ENCODE results near the gene SLU7. TPM values are rescaled to one million over a fixed set of nuclear protein-coding genes. Genes with fewer than 3 reads are reported as not detected.

SLU7 gene
- total and polyA plus RNA-seq, 9 of the 15 experiments (the other 6 are each of a cell fraction or from before 2014, with no cell fraction given): 42.1 to 65.7 (median 54.8) TPM

DNA sequence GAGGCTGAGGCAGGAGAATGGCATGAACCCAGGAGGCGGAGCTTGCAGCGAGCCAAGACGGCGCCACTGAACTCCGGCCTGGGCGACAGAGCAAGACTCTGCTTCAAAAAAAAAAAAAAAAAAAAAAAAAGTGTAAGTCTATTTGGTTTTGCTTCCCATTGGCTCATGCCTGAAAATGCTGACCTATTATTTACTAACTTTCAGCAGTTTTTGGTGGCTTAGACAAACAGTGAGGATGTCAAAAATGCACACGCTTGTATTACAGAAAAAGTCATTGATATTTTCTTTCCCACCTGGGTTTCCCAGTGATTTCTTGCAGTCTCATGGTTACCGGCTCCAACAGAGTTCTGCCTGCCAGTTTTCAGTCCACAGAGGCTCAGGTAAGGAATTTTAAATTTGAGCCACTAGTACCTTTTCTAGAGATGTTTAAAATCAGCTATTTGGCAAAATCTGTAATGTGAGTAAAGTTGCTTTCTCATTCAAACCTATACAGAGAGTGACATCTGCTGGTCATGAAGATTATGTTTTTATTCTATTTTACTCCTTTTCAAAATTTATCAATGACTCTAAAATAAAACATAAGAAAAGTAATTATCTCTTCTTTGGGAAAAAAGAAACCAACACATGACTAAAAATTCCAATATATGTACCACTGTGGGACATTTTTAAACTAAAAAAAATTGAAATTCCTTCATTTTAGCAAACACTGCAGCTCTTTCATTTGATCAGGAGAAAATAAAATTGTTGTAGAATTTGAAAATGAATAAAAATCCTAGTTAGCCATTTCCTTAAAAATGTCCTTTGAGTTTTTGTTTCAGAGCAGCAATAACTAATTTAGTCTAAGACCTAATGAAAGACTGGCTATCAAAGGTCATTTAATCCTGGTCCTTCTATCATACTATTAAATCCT, 27.8 kb downstream of the SLU7 start (continued):
- TF ChIP-seq, protein P1, sequence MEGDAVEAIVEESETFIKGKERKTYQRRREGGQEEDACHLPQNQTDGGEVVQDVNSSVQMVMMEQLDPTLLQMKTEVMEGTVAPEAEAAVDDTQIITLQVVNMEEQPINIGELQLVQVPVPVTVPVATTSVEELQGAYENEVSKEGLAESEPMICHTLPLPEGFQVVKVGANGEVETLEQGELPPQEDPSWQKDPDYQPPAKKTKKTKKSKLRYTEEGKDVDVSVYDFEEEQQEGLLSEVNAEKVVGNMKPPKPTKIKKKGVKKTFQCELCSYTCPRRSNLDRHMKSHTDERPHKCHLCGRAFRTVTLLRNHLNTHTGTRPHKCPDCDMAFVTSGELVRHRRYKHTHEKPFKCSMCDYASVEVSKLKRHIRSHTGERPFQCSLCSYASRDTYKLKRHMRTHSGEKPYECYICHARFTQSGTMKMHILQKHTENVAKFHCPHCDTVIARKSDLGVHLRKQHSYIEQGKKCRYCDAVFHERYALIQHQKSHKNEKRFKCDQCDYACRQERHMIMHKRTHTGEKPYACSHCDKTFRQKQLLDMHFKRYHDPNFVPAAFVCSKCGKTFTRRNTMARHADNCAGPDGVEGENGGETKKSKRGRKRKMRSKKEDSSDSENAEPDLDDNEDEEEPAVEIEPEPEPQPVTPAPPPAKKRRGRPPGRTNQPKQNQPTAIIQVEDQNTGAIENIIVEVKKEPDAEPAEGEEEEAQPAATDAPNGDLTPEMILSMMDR (IDR thresholded peaks at IDR 0.05 in 2 of 3, conservative IDR thresholded peaks at IDR 0.05 in 1 of 3; ENCODE audit: insufficient read depth in 2 of 3, low read depth in 1 of 3, low read length in 3 of 3): peak in 2 of 3 experiments; percentile 32 to 69; a peak in 3 of 6 replicates

DNA sequence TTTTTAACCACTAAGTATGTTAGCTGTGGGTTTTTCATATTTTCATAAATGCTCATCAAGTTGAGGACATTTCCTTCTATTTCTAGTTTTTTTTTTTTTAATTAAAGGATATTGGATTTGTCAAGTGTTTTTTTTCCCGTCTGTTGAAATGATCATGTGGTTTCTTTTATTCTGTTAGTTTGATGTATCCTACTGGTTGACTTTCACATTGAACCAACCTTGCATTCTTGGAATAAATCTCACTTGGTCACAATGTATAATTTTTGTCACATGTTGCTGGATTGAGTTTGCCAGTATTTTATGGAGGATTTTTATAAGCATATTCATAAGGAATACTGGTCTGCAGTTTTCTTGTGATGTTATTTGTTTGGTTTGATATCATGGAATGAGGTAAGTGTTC, 31.4 kb downstream of the SLU7 start:
- Histone ChIP-seq H3K9me1 (ENCODE audit: control insufficient read depth, insufficient read depth, low read length) (no peaks in the 10 kb centered on the region), H3K9me3 (replicated peaks; ENCODE audit: control insufficient read depth, insufficient read depth, low read depth, low read length) (no peaks in the 10 kb centered on the region; the same call in 1 of the 2 replicates), H3K4me3 (no peak overlapping the region), H2AFZ (ENCODE audit: low read depth, low read length) (no peak overlapping the region), H3K36me3 (ENCODE audit: control insufficient read depth, insufficient read depth, low read length) (no peaks in the 10 kb centered on the region), H3K27ac (ENCODE audit: extremely low read depth, low read depth, low read length) (no peak overlapping the region), H3K9ac (ENCODE audit: insufficient read depth in 1 of 2, low read depth in 2 of 2, low read length in 2 of 2) (no peak overlapping the region), H3K79me2 (ENCODE audit: control insufficient read depth, insufficient read depth, low read length) (no peaks in the 10 kb centered on the region), H3K4me1 (replicated peaks in 1 of 2; ENCODE audit: control insufficient read depth in 2 of 2, insufficient read depth in 2 of 2, low read length in 2 of 2) (no peaks in the 10 kb centered on the region), H3K27me3 (ENCODE audit: control insufficient read depth in 2 of 2, insufficient read depth in 2 of 2, low read length in 2 of 2) (no peaks in the 10 kb centered on the region), H3K4me2 (ENCODE audit: insufficient read depth, low read length) (no peak overlapping the region), H4K20me1 (replicated peaks; ENCODE audit: control insufficient read depth, insufficient read depth, low read length) (no peaks in the 10 kb centered on the region)
- intact Hi-C loops (cut with micrococcal nuclease) (no loop called here), in situ Hi-C loops (cut with MboI) (no loop called here)
- no peak for DNase-seq (ENCODE audit: extremely low read depth in 1 of 4, low spot score in 3 of 4)
- TF ChIP-seq, protein P2, sequence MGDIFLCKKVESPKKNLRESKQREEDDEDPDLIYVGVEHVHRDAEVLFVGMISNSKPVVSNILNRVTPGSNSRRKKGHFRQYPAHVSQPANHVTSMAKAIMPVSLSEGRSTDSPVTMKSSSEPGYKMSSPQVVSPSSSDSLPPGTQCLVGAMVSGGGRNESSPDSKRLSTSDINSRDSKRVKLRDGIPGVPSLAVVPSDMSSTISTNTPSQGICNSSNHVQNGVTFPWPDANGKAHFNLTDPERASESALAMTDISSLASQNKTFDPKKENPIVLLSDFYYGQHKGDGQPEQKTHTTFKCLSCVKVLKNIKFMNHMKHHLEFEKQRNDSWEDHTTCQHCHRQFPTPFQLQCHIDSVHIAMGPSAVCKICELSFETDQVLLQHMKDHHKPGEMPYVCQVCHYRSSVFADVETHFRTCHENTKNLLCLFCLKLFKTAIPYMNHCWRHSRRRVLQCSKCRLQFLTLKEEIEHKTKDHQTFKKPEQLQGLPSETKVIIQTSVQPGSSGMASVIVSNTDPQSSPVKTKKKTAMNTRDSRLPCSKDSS (IDR thresholded peaks at IDR 0.05; ENCODE audit: low read depth, partially characterized antibody): peak; percentile 30
- TF ChIP-seq U2AF1 (optimal IDR thresholded peaks at IDR 0.05; ENCODE audit: low read depth, low read length) (no peak), ZNF324 (CRISPR knock-in tag; IDR thresholded peaks at IDR 0.05) (peak; percentile 94), CBX3 (IDR thresholded peaks at IDR 0.05; ENCODE audit: borderline replicate concordance in 1 of 2, low read length in 2 of 2) (peak in 1 of 2 experiments; percentile 56; a peak in 1 of 3 replicates), MTA1 (IDR thresholded peaks at IDR 0.05; ENCODE audit: borderline replicate concordance) (no peak)
- POLR2A ChIA-PET: no interaction called here
- 10% methylated on average over 1 of the region's 1 CpG for WGBS (ENCODE audit: insufficient coverage, low coverage, missing lambda C conversion rate)
- FAIRE-seq: no peak
- BruUV-seq (replicated peaks): no TSS peak
- no peak for ATAC-seq
- CTCF ChIA-PET (ENCODE audit: low intra/inter-chr PET ratio): no interaction called here
